ENCODE measurements around the gene BRMS1. TPM values are rescaled to one million over a fixed set of nuclear protein-coding genes. Genes with fewer than 3 reads are reported as not detected.
"Not testable (repeated sequence)": the region's sequence is repeated elsewhere in the genome, so short reads cannot be mapped to it uniquely, and the experiment has no call there.

The BRMS1 gene, protein sequence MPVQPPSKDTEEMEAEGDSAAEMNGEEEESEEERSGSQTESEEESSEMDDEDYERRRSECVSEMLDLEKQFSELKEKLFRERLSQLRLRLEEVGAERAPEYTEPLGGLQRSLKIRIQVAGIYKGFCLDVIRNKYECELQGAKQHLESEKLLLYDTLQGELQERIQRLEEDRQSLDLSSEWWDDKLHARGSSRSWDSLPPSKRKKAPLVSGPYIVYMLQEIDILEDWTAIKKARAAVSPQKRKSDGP
- total RNA-seq = 43.1 TPM
- polyA plus RNA-seq = 63.0 TPM
- long read RNA-seq, donor 1, partial matches to known transcripts = 0 of 3 reads
- long read RNA-seq, donor 1, other reads (novel, unspliced or antisense) = 0 of 3 reads
- long read RNA-seq, donor 2 = 0 reads
- long read RNA-seq, donor 3, transcript BRMS1-201 (10 exons, 1,445 nt) = major isoform, 19 of 20 reads
- long read RNA-seq, donor 3, partial matches to known transcripts = 0 of 20 reads
- long read RNA-seq, donor 3, other reads (novel, unspliced or antisense) = 0 of 20 reads
- long read RNA-seq, donor 4, transcript BRMS1-201 (10 exons, 1,445 nt) = major isoform, 8 of 8 reads
- long read RNA-seq, donor 4, partial matches to known transcripts = 0 of 8 reads
- long read RNA-seq, donor 4, other reads (novel, unspliced or antisense) = 0 of 8 reads
- long read RNA-seq, donor 5, transcript BRMS1-201 (10 exons, 1,445 nt) = major isoform, 21 of 23 reads
- long read RNA-seq, donor 5, partial matches to known transcripts = 0 of 23 reads
- long read RNA-seq, donor 5, other reads (novel, unspliced or antisense) = 0 of 23 reads
- long read RNA-seq, donor 6, transcript BRMS1-201 (10 exons, 1,445 nt) = major isoform, 5 of 6 reads
- long read RNA-seq, donor 6, partial matches to known transcripts = 0 of 6 reads
- long read RNA-seq, donor 6, other reads (novel, unspliced or antisense) = 0 of 6 reads
- long read RNA-seq, donor 7, partial matches to known transcripts = 0 of 8 reads
- long read RNA-seq, donor 7, other reads (novel, unspliced or antisense) = 0 of 8 reads
- long read RNA-seq, donor 8, partial matches to known transcripts = 0 of 2 reads
- long read RNA-seq, donor 8, other reads (novel, unspliced or antisense) = 0 of 2 reads
- long read RNA-seq, donor 9, transcript BRMS1-201 (10 exons, 1,445 nt) = major isoform, 6 of 6 reads
- long read RNA-seq, donor 9, partial matches to known transcripts = 0 of 6 reads
- long read RNA-seq, donor 9, other reads (novel, unspliced or antisense) = 0 of 6 reads
- long read RNA-seq, donor 10, transcript BRMS1-201 (10 exons, 1,445 nt) = major isoform, 9 of 9 reads
- long read RNA-seq, donor 10, partial matches to known transcripts = 0 of 9 reads
- long read RNA-seq, donor 10, other reads (novel, unspliced or antisense) = 0 of 9 reads

DNA sequence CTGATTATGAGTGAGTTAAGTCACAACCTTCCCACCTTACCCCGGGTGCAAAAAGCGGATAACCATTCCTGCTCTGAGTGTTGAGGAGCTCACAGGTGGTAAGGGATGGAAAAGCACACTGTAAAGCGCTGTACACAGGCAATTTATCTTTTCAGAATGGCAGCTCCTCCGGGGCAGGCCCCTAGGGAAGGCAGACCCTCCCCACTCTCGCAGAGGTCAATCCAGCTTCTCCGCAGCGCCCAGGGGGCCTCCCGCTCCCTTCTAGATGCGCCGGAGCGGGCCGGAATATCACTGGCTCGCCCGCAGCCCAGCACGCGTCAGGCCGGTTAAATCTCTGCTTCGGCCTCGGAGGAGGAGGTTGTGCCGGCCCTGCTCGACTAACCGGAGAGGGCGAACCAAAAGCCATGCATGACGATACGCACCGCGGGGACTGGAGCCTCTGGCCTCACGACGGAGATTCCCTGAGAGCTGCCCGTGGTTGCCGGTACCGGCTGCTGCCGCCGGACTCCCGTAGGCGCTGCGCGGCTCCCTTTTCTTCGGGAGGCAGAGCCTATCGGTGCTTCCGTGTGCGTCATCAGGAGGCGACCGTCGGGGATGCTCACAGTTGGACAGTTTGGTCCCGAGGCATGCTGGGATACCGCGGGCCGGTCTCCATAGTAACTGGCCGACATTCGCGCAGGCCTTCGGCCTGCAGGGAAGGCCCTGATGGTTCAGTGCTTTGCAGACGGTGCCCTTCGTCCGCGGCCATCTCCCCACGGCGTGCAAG lies at the start of gene BRMS1:
BRMS1 (minus strand) TSS at position 555 of the 766 bp plus-strand sequence. CDS start 2,870 bp downstream, outside the sequence.
- WGBS = under 1% methylated on average over 59 of the region's 59 CpGs
- peaks cover 0 to 2% of the 10 kb centered on the region in 2 donors for H3K9me3 ChIP-seq (ENCODE audit: control insufficient read depth in 2 of 2, insufficient read depth in 1 of 2, low read length in 1 of 2)
- H3K36me3 ChIP-seq (ENCODE audit: control insufficient read depth in 2 of 2, insufficient read depth in 2 of 2, low read length in 1 of 2) = peaks cover 29 to 31% of the 10 kb centered on the region in 2 donors
- H3K27me3 ChIP-seq (ENCODE audit: control insufficient read depth in 2 of 2, insufficient read depth in 1 of 2, low read length in 1 of 2) = no peaks in the 10 kb centered on the region
- peak within 1 kb of the TSS; percentile 80 to 88 for H3K27ac ChIP-seq (ENCODE audit: low read depth in 1 of 2, low read length in 1 of 2)
- H3K4me3 ChIP-seq (ENCODE audit: low read length in 2 of 2) = peak within 1 kb of the TSS; percentile 97 to 100
- H3K4me1 ChIP-seq (ENCODE audit: control insufficient read depth in 2 of 2, insufficient read depth in 2 of 2, low read length in 2 of 2) = peaks cover 28 to 37% of the 10 kb centered on the region in 2 donors
- peak; percentile 89 to 98 (median 95) for DNase-seq (ENCODE audit: low read depth in 6 of 9, low spot score in 9 of 9)

DNA sequence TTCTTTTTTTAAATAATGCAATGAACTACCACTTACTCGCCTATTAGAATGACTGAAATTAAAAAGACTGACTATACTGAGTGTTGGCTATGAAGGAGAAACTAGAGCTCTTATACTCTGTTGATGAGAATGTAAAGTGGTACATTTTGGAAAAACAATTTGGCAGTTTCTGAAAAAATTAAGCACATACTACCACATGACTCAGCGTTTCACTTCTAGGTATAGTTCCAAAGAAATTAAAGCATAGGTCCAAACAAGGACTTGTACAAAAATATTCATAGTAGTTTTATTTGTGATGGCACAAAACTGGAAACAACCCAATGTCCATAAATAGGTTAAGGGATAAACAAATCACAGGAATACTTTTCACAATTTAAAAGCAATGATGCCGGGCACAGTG lies 49.0 kb upstream of the BRMS1 start:
- H3K9me3 ChIP-seq (ENCODE audit: control insufficient read depth in 2 of 2, insufficient read depth in 1 of 2, low read length in 1 of 2) = no peaks in the 10 kb centered on the region
- H3K27me3 ChIP-seq (ENCODE audit: control insufficient read depth in 2 of 2, insufficient read depth in 1 of 2, low read length in 1 of 2) = peaks cover 0 to 11% of the 10 kb centered on the region in 2 donors
- no peak overlapping the region for H3K27ac ChIP-seq (ENCODE audit: low read depth in 1 of 2, low read length in 1 of 2)
- 93% methylated on average over 3 of the region's 3 CpGs for WGBS
- H3K4me3 ChIP-seq (ENCODE audit: low read length in 2 of 2) = no peak overlapping the region
- no peaks in the 10 kb centered on the region for H3K4me1 ChIP-seq (ENCODE audit: control insufficient read depth in 2 of 2, insufficient read depth in 2 of 2, low read length in 2 of 2)
- H3K36me3 ChIP-seq (ENCODE audit: control insufficient read depth in 2 of 2, insufficient read depth in 2 of 2, low read length in 1 of 2) = no peaks in the 10 kb centered on the region
- DNase-seq (ENCODE audit: low read depth in 6 of 9, low spot score in 9 of 9) = no peak

DNA sequence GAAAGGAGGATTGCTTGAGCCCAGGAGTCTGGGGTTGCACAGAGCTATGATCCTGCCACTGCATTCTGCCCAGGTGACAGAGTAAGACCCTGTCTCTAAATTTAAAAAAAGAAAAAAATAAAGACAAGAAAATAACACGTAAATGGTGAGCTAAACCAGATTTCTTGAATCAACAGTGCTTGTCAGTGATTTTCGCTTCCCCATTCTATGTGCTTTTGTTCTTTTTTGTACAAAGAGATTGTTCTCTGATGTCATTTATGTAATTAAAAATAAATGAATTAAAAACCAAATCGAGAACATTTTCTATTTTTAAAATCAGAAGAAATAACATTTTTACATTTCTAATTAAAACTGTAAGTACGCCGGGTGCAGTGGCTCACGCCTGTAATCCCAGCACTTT lies 46.4 kb upstream of the BRMS1 start:
- no peak for DNase-seq (ENCODE audit: low read depth in 6 of 9, low spot score in 9 of 9)
- 92% methylated on average over 6 of the region's 6 CpGs for WGBS
- Histone ChIP-seq H3K36me3 (ENCODE audit: control insufficient read depth in 2 of 2, insufficient read depth in 2 of 2, low read length in 1 of 2) (no peaks in the 10 kb centered on the region), H3K4me3 (ENCODE audit: low read length in 2 of 2) (no peak overlapping the region), H3K27ac (ENCODE audit: low read depth in 1 of 2, low read length in 1 of 2) (no peak overlapping the region), H3K27me3 (ENCODE audit: control insufficient read depth in 2 of 2, insufficient read depth in 1 of 2, low read length in 1 of 2) (peaks cover 0 to 13% of the 10 kb centered on the region in 2 donors), H3K4me1 (ENCODE audit: control insufficient read depth in 2 of 2, insufficient read depth in 2 of 2, low read length in 2 of 2) (peaks cover 1 to 3% of the 10 kb centered on the region in 2 donors), H3K9me3 (ENCODE audit: control insufficient read depth in 2 of 2, insufficient read depth in 1 of 2, low read length in 1 of 2) (no peaks in the 10 kb centered on the region)

DNA sequence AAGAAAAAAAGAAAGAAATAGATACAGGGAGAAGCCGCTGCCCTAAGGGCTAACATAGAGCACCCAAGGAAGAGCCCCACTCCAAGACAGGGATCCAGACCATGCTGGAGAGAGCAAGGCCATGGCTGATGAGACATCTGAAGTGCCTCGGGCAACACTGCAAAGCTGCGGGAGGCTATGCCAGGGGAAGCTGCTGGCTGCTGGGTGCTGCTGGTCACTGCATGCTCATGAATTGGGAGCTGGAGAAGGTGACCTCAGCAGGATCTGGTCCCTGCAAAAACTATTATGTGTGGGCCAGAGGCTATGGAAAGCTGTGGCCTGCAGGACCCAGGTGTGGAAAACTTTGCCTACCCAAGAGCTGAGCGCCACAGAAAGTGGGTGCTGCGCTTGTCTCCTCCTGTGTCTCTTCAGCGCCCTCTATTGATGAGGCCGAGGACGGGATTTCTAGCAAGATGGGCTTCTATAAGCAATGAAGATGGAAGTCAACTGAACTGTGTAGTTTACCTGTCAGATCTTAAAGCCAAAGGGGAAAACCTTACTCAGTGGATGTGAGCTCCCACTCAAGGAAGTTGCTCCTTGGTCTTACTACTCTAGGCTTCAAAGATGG lies 44.0 kb upstream of the BRMS1 start:
- H3K4me3 ChIP-seq (ENCODE audit: low read length in 2 of 2) = no peak overlapping the region
- no peaks in the 10 kb centered on the region for H3K9me3 ChIP-seq (ENCODE audit: control insufficient read depth in 2 of 2, insufficient read depth in 1 of 2, low read length in 1 of 2)
- H3K36me3 ChIP-seq (ENCODE audit: control insufficient read depth in 2 of 2, insufficient read depth in 2 of 2, low read length in 1 of 2) = no peaks in the 10 kb centered on the region
- H3K27me3 ChIP-seq (ENCODE audit: control insufficient read depth in 2 of 2, insufficient read depth in 1 of 2, low read length in 1 of 2) = peaks cover 0 to 10% of the 10 kb centered on the region in 2 donors
- H3K27ac ChIP-seq (ENCODE audit: low read depth in 1 of 2, low read length in 1 of 2) = no peak overlapping the region
- WGBS = 35% methylated on average over 8 of the region's 8 CpGs
- H3K4me1 ChIP-seq (ENCODE audit: control insufficient read depth in 2 of 2, insufficient read depth in 2 of 2, low read length in 2 of 2) = peaks cover 2 to 8% of the 10 kb centered on the region in 2 donors
- DNase-seq (ENCODE audit: low read depth in 6 of 9, low spot score in 9 of 9) = peak; percentile 60 to 92 (median 79)

DNA sequence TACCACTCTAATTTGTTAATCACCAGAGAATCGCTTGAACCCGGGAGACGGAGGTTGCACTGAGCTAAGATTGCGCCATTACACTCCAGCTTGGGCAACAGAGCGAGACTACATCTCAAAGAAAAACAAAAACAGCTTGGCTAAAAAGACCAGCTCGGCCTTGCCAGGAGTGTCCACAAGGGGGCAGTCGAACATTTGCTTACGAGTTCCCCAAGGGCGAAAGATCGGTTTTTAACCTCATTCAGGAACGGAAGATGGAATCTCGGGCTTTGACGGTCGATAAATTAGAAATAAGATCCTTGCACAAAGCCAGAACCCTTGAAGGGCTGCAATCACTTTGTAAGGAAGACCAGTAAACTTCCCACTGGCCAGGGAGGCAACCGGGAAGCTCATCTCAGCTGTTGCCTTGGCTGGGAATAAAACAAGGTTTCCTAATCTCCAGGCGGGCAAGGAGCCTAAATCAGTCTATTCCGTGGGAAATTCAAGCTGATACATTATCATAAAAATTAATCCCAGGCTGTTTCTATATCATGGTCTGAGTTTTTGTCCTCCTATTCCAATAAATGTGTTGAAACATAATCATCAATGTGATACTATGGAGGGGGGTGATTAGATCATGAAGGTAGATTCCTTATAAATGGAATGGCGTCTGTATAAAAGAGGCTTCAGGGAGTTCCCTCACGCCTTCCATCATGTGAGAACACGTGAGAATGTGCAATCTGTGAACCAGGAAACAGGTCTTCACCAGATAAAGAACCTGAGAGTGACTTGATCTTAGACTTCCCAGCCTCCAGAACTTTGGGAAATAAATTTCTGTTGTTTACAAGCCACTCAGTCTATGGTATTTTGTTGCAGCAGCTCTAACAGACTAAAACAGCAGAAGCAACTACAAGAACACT lies 41.5 kb upstream of the BRMS1 start:
- Histone ChIP-seq H3K27me3 (ENCODE audit: control insufficient read depth in 2 of 2, insufficient read depth in 1 of 2, low read length in 1 of 2) (peaks cover 0 to 8% of the 10 kb centered on the region in 2 donors), H3K36me3 (ENCODE audit: control insufficient read depth in 2 of 2, insufficient read depth in 2 of 2, low read length in 1 of 2) (no peaks in the 10 kb centered on the region), H3K9me3 (ENCODE audit: control insufficient read depth in 2 of 2, insufficient read depth in 1 of 2, low read length in 1 of 2) (no peaks in the 10 kb centered on the region), H3K4me1 (ENCODE audit: control insufficient read depth in 2 of 2, insufficient read depth in 2 of 2, low read length in 2 of 2) (peaks cover 2 to 8% of the 10 kb centered on the region in 2 donors), H3K27ac (ENCODE audit: low read depth in 1 of 2, low read length in 1 of 2) (no peak overlapping the region), H3K4me3 (ENCODE audit: low read length in 2 of 2) (no peak overlapping the region)
- WGBS = 10% methylated on average over 20 of the region's 20 CpGs
- peak; percentile 43 to 91 (median 83) for DNase-seq (ENCODE audit: low read depth in 6 of 9, low spot score in 9 of 9)

DNA sequence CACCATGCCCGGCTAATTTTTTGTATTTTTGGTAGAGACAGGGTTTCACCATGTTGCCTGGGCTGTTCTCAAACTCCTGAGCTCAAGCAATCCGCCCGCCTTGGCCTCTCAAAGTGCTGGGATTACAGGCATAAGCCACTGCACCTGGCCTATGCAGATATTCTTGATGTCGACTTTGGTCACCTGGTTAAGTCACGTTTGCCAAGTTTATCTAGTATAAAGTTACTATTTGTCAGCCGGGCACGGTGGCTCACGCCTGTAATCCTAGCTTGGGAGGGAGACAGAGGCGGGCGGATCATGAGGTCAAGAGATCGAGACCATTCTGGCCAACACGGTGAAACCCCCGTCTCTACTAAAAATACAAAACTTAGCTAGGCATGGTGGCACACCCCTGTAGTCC lies 39.4 kb upstream of the BRMS1 start:
- not testable (repeated sequence) for H3K9me3 ChIP-seq (ENCODE audit: control insufficient read depth in 2 of 2, insufficient read depth in 1 of 2, low read length in 1 of 2); H3K4me3 ChIP-seq (ENCODE audit: low read length in 2 of 2); H3K27me3 ChIP-seq (ENCODE audit: control insufficient read depth in 2 of 2, insufficient read depth in 1 of 2, low read length in 1 of 2); H3K27ac ChIP-seq (ENCODE audit: low read depth in 1 of 2, low read length in 1 of 2); H3K36me3 ChIP-seq (ENCODE audit: control insufficient read depth in 2 of 2, insufficient read depth in 2 of 2, low read length in 1 of 2); DNase-seq (ENCODE audit: low read depth in 6 of 9, low spot score in 9 of 9); H3K4me1 ChIP-seq (ENCODE audit: control insufficient read depth in 2 of 2, insufficient read depth in 2 of 2, low read length in 2 of 2)
- 89% methylated on average over 13 of the region's 13 CpGs for WGBS

DNA sequence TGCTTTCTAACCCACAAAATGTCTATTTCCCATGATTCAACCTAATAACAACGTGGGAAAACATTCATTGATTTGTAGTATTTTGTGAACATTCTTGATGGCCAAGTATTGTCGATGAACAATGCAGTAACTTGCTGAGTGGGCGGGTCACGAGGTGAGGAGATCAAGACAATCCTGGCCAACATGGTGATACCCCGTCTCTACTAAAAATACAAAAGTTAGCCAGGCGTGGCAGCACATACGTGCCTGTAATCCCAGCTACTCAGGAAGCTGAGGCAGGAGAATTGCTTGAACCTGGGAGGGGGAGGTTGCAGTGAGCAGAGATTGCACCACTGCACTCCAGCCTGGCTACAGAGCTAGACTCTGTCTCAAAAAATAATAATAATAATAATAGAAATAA lies 35.4 kb upstream of the BRMS1 start:
- H3K4me1 ChIP-seq (ENCODE audit: control insufficient read depth in 2 of 2, insufficient read depth in 2 of 2, low read length in 2 of 2); H3K27ac ChIP-seq (ENCODE audit: low read depth in 1 of 2, low read length in 1 of 2); H3K36me3 ChIP-seq (ENCODE audit: control insufficient read depth in 2 of 2, insufficient read depth in 2 of 2, low read length in 1 of 2); H3K4me3 ChIP-seq (ENCODE audit: low read length in 2 of 2); H3K27me3 ChIP-seq (ENCODE audit: control insufficient read depth in 2 of 2, insufficient read depth in 1 of 2, low read length in 1 of 2); H3K9me3 ChIP-seq (ENCODE audit: control insufficient read depth in 2 of 2, insufficient read depth in 1 of 2, low read length in 1 of 2); DNase-seq (ENCODE audit: low read depth in 6 of 9, low spot score in 9 of 9): not testable (repeated sequence)
- WGBS = 32% methylated on average over 7 of the region's 7 CpGs
